Effector CD8-positive, alpha-beta T cell (primary cell): Measurements from ENCODE around the gene C1R.
"Not testable (repeated sequence)": the region's sequence is repeated elsewhere in the genome, so short reads cannot be mapped to it uniquely, and the experiment has no call there.

Experiments
- DNase-seq: peaks from one replicate; lab custom pipeline; 2025; lab: John Stamatoyannopoulos, UW

The C1R gene

DNA sequence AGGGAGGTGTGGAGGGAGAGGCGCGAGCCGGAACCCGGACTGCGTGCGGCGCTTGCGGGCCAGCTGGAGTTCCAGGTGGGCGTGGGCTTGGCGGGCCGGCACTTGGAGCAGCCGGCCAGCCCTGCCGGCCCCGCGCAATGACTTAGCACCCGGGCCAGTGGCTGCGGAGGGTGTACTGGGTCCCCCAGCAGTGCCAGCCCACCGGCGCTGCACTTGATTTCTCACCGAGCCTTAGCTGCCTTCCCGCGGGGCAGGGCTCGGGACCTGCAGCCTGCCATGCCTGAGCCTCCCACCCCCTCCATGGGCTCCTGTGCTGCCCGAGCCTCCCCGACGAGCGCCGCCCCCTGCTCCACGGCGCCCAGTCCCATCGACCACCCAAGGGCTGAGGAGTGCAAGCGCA, 54.8 kb downstream of the C1R start:
- DNase-seq, result not testable (repeated sequence)

DNA sequence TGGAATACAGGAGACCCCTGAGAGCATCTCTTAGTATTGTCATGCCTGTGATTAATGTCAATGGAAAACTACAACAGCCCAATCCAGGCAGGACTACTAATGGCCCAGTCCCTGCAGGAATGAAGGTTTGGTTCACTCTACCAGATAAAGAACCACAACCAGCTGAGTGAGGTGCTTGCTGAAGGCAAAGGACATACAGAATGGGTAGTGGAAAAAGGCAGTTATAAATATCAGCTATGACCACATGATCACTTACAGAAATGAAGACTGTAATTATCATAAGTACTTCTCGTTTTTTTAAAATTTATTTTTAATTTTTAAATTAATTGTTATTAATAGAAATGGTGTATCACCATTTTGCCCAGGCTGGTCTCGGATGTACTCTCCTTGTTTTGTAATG, 56.8 kb downstream of the C1R start:
- DNase-seq, result no peak

DNA sequence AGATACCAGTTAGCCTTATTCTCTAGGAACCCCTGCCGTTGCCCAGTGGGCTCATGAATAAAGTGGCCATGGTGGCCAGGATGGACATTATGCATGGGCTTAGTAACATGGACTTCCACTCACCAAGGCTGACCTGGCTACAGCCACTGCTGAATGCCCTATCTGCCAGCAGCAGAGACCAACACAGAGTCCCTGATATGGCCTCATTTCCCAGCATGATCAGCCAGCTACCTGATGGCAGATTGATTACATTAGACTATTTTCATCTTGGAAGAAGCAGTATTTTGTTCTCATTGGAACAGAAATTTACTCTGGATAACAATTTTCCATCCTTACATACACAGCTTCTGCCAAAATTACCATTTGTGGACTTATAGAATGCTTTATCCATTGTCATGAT, 57.8 kb downstream of the C1R start:
- DNase-seq, result no peak

DNA sequence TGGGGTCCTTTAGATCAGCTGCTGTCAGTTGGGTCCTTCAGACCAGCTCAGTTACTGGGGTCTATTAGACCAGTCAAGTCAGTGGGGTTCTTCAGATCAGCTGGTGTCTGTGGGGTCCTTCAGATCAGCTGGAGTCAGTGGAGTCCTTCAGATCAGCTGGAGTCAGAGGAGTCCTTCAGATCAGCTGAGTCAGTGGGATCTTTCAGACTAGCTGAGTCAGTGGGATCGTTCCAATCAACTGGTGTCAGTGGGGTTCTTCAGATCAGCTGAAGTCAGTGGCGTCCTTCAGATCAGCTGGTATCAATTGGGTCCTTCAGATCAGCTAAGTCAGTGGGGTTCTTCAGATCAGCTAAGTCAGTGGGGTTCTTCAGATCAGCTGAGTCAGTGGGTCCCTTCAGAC, 59.3 kb downstream of the C1R start:
- no peak for DNase-seq

DNA sequence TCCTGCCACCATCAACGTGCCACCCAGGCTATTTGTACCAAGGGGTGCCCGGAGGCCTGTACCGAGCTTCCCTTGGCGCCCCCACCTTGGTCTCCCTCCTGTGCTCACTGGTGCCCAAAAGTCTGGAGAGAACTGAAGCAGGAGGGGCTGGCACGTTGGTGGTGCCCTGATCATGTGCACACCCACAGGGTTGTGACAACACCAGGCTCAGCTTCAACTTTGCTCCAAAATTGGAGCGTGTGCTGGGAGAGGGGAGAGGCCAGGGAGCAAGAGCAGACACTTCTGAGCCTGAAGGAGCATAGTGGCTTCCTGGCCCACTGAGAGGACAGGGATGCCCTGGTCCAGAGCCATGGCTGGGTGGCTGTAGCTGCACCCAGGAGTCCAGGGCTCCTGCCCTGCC, 60.9 kb downstream of the C1R start:
- no peak for DNase-seq
